ENCODE measurements around the gene STAT3.

The STAT3 gene

GRCh38 chr17:42316755-42317154 lies 71.5 kb downstream of the STAT3 start:
- Histone ChIP-seq H3K36me3 (ENCODE audit: control insufficient read depth, insufficient read depth, low read length) (no peaks in the 10 kb centered on the region), H3K9me3 (ENCODE audit: control insufficient read depth, low read length) (no peaks in the 10 kb centered on the region), H3K27ac (no peak overlapping the region), H2AFZ (no peak overlapping the region), H3K9ac (no peak overlapping the region), H3K27me3 (ENCODE audit: control insufficient read depth, insufficient read depth, low read length) (no peaks in the 10 kb centered on the region), H3K4me2 (ENCODE audit: low read length) (no peak overlapping the region), H3K79me2 (no peaks in the 10 kb centered on the region), H3K4me1 (no peaks in the 10 kb centered on the region), H3K4me3 (ENCODE audit: low read depth, low read length) (no peak overlapping the region)
- no peak for TF ChIP-seq CTCF (IDR thresholded peaks at IDR 0.05)

- Histone ChIP-seq H3K4me2 (ENCODE audit: low read length) (no peak overlapping the region), H3K27ac (no peak overlapping the region), H3K4me3 (ENCODE audit: low read depth, low read length) (no peak overlapping the region), H3K9me3 (ENCODE audit: control insufficient read depth, low read length) (no peaks in the 10 kb centered on the region), H3K4me1 (no peaks in the 10 kb centered on the region), H3K9ac (no peak overlapping the region), H3K79me2 (no peaks in the 10 kb centered on the region), H2AFZ (no peak overlapping the region), H3K27me3 (ENCODE audit: control insufficient read depth, insufficient read depth, low read length) (no peaks in the 10 kb centered on the region), H3K36me3 (ENCODE audit: control insufficient read depth, insufficient read depth, low read length) (no peaks in the 10 kb centered on the region)
- TF ChIP-seq CTCF (IDR thresholded peaks at IDR 0.05): no peak
These were observed 72.7 kb downstream of the STAT3 start for GRCh38 chr17:42315402-42316156.

GRCh38 chr17:42313773-42314566 lies 74.3 kb downstream of the STAT3 start:
- no peak overlapping the region for H2AFZ ChIP-seq
- H3K4me2 ChIP-seq (ENCODE audit: low read length): no peak overlapping the region
- TF ChIP-seq CTCF (IDR thresholded peaks at IDR 0.05): no peak
- H3K36me3 ChIP-seq (ENCODE audit: control insufficient read depth, insufficient read depth, low read length): no peaks in the 10 kb centered on the region
- no peaks in the 10 kb centered on the region for H3K27me3 ChIP-seq (ENCODE audit: control insufficient read depth, insufficient read depth, low read length)
- no peaks in the 10 kb centered on the region for H3K4me1 ChIP-seq
- no peak overlapping the region for H3K4me3 ChIP-seq (ENCODE audit: low read depth, low read length)
- H3K9ac ChIP-seq: no peak overlapping the region
- H3K79me2 ChIP-seq: no peaks in the 10 kb centered on the region
- H3K27ac ChIP-seq: no peak overlapping the region
- no peaks in the 10 kb centered on the region for H3K9me3 ChIP-seq (ENCODE audit: control insufficient read depth, low read length)

- Histone ChIP-seq H3K4me2 (ENCODE audit: low read length) (no peak overlapping the region), H3K9ac (no peak overlapping the region), H3K9me3 (ENCODE audit: control insufficient read depth, low read length) (no peaks in the 10 kb centered on the region), H3K27ac (no peak overlapping the region), H3K27me3 (ENCODE audit: control insufficient read depth, insufficient read depth, low read length) (no peaks in the 10 kb centered on the region), H3K79me2 (no peaks in the 10 kb centered on the region), H3K4me3 (ENCODE audit: low read depth, low read length) (no peak overlapping the region), H2AFZ (no peak overlapping the region), H3K4me1 (no peaks in the 10 kb centered on the region), H3K36me3 (ENCODE audit: control insufficient read depth, insufficient read depth, low read length) (no peaks in the 10 kb centered on the region)
- no peak for TF ChIP-seq CTCF (IDR thresholded peaks at IDR 0.05)
These were observed 74.9 kb downstream of the STAT3 start for GRCh38 chr17:42313389-42313772.

All from parathyroid adenoma (tissue), 2 donors.